ENCODE data around the gene RPTOR. TPM values are rescaled to one million over a fixed set of nuclear protein-coding genes. Genes with fewer than 3 reads are reported as not detected.

Gene RPTOR
- total RNA-seq, 1 donor: 27.9 TPM

DNA sequence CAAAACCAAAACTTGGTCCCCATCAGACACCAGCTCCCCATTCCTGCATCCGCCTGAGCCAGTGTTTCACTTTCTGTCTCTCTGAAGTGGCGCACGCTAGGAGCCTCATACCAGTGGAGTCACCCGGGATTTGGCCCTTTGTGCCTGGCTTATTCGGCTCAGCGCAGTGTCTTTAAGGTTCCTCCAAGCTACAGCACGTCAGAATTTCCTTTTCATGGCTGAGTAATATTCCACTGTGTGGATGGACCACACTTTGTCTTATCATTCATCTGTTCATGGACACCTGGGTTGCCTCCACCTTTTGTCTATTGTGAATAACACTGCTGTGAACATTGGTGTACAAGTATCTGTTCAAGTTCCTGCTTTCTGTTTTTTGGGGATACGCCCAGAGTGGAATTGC is 401.8 kb downstream of the RPTOR start:
- no peaks in the 10 kb centered on the region for H4K20me1 ChIP-seq (ENCODE audit: insufficient read depth, low read length)
- H3K9me3 ChIP-seq (ENCODE audit: low read depth, low read length): no peaks in the 10 kb centered on the region
- no peak overlapping the region for H3K27ac ChIP-seq (ENCODE audit: low read depth, low read length)
- peaks cover 11% of the 10 kb centered on the region for H3K36me3 ChIP-seq (ENCODE audit: insufficient read depth, low read length)
- peak; percentile 30 for DNase-seq (ENCODE audit: insufficient read length, low spot score, missing footprints)
- H3K79me2 ChIP-seq (ENCODE audit: insufficient read depth, low read length): no peaks in the 10 kb centered on the region
- no peaks in the 10 kb centered on the region for H3K27me3 ChIP-seq (ENCODE audit: insufficient read depth, low read length)
- no peak overlapping the region for H3K4me2 ChIP-seq (ENCODE audit: insufficient read depth, low read length)
- H3K4me1 ChIP-seq (ENCODE audit: insufficient read depth, low read length): peaks cover 7% of the 10 kb centered on the region
- no peak for TF ChIP-seq CTCF (IDR thresholded peaks at IDR 0.05; ENCODE audit: extremely low read depth, low read depth, low read length)
- H2AFZ ChIP-seq (ENCODE audit: low read length): no peak overlapping the region
- no peak overlapping the region for H3K4me3 ChIP-seq (ENCODE audit: insufficient read depth, low read length)

DNA sequence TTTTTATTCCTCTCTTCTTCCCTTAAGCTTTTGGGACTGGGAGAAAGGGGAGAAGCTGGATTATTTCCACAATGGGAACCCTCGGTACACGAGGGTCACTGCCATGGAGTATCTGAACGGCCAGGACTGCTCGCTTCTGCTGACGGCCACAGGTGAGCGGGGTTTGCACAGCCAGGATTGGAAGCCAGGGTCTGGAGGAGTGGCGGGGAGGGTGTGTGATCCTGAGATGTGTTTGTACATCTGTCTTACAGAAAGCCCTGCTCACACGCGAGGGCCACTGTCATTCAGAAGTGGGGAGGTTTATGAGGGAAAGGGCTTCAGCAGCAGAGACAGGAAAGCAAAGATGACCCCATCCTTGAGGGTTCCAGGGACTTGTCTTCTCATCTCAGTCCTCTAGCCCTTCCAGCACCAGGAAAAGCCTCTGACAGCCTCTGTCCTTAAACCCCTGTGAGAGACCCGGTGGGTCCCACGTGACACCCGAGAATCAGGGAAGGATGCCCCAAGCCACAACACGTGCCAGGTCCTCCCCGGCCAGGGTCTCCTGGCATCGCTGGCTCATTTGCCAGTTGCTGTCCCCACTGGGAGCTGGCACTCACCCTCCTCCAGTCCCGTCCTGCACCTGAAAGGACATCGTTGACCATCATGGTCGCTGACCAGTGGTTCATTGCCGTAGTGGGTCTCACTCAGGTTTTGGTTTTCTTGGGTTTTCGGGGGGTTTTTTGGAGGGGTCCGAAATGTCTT is 402.7 kb downstream of the RPTOR start:
- no peaks in the 10 kb centered on the region for H4K20me1 ChIP-seq (ENCODE audit: insufficient read depth, low read length)
- no peak overlapping the region for H2AFZ ChIP-seq (ENCODE audit: low read length)
- H3K4me3 ChIP-seq (ENCODE audit: insufficient read depth, low read length): no peak overlapping the region
- TF ChIP-seq CTCF (IDR thresholded peaks at IDR 0.05; ENCODE audit: extremely low read depth, low read depth, low read length): no peak
- H3K4me1 ChIP-seq (ENCODE audit: insufficient read depth, low read length): peaks cover 1% of the 10 kb centered on the region
- H3K79me2 ChIP-seq (ENCODE audit: insufficient read depth, low read length): no peaks in the 10 kb centered on the region
- DNase-seq (ENCODE audit: insufficient read length, low spot score, missing footprints): peak; percentile 79
- H3K4me2 ChIP-seq (ENCODE audit: insufficient read depth, low read length): no peak overlapping the region
- H3K27ac ChIP-seq (ENCODE audit: low read depth, low read length): no peak overlapping the region
- no peaks in the 10 kb centered on the region for H3K27me3 ChIP-seq (ENCODE audit: insufficient read depth, low read length)
- H3K9me3 ChIP-seq (ENCODE audit: low read depth, low read length): no peaks in the 10 kb centered on the region
- peaks cover 11% of the 10 kb centered on the region for H3K36me3 ChIP-seq (ENCODE audit: insufficient read depth, low read length)

GRCh38 chr17:80948019-80948975 is 403.7 kb downstream of the RPTOR start:
- Histone ChIP-seq H3K4me2 (ENCODE audit: insufficient read depth, low read length) (no peak overlapping the region), H3K9me3 (ENCODE audit: low read depth, low read length) (no peaks in the 10 kb centered on the region), H3K4me1 (ENCODE audit: insufficient read depth, low read length) (no peaks in the 10 kb centered on the region), H3K36me3 (ENCODE audit: insufficient read depth, low read length) (peaks cover 11% of the 10 kb centered on the region), H2AFZ (ENCODE audit: low read length) (no peak overlapping the region), H3K79me2 (ENCODE audit: insufficient read depth, low read length) (no peaks in the 10 kb centered on the region), H3K27ac (ENCODE audit: low read depth, low read length) (no peak overlapping the region), H3K4me3 (ENCODE audit: insufficient read depth, low read length) (no peak overlapping the region), H3K27me3 (ENCODE audit: insufficient read depth, low read length) (no peaks in the 10 kb centered on the region), H4K20me1 (ENCODE audit: insufficient read depth, low read length) (no peaks in the 10 kb centered on the region)
- DNase-seq (ENCODE audit: insufficient read length, low spot score, missing footprints): peak; percentile 70
- no peak for TF ChIP-seq CTCF (IDR thresholded peaks at IDR 0.05; ENCODE audit: extremely low read depth, low read depth, low read length)

GRCh38 chr17:80948976-80949450 is 404.4 kb downstream of the RPTOR start:
- no peaks in the 10 kb centered on the region for H3K79me2 ChIP-seq (ENCODE audit: insufficient read depth, low read length)
- no peak for TF ChIP-seq CTCF (IDR thresholded peaks at IDR 0.05; ENCODE audit: extremely low read depth, low read depth, low read length)
- H3K4me3 ChIP-seq (ENCODE audit: insufficient read depth, low read length): no peak overlapping the region
- H3K27ac ChIP-seq (ENCODE audit: low read depth, low read length): no peak overlapping the region
- H3K9me3 ChIP-seq (ENCODE audit: low read depth, low read length): no peaks in the 10 kb centered on the region
- H4K20me1 ChIP-seq (ENCODE audit: insufficient read depth, low read length): no peaks in the 10 kb centered on the region
- peak; percentile 45 for DNase-seq (ENCODE audit: insufficient read length, low spot score, missing footprints)
- H3K36me3 ChIP-seq (ENCODE audit: insufficient read depth, low read length): peaks cover 11% of the 10 kb centered on the region
- no peak overlapping the region for H2AFZ ChIP-seq (ENCODE audit: low read length)
- H3K27me3 ChIP-seq (ENCODE audit: insufficient read depth, low read length): no peaks in the 10 kb centered on the region
- H3K4me2 ChIP-seq (ENCODE audit: insufficient read depth, low read length): no peak overlapping the region
- H3K4me1 ChIP-seq (ENCODE audit: insufficient read depth, low read length): no peaks in the 10 kb centered on the region
